ENCODE data around the gene LIX1. TPM values are rescaled to one million over a fixed set of nuclear protein-coding genes. Genes with fewer than 3 reads are reported as not detected.

Gene LIX1
- total and polyA plus RNA-seq, 7 donors = under 0.01 to 0.03 TPM; not detected in 5

Other genes with a start within 250 kb of the LIX1 start
- 10 to 100 TPM; 30.4 to 62.8 (median 45.4) TPM for gene LNPEP, start 206.5 kb downstream of the LIX1 start, total RNA-seq
- 10 to 100 TPM in 1 of 3 donors, 1 to 10 TPM in 2; 4.1 to 12.4 (median 4.3) TPM for gene LNPEP, start 206.5 kb downstream of the LIX1 start, polyA plus RNA-seq
- 10 to 100 TPM; 17.4 to 30.4 (median 21.0) TPM for gene RIOK2, start 40.6 kb upstream of the LIX1 start, total RNA-seq
- gene RIOK2, start 40.6 kb upstream of the LIX1 start, polyA plus RNA-seq = 10 to 100 TPM; 10.5 to 19.8 (median 13.3) TPM